K562 (cell line): ENCODE data around the gene PKDCC. TPM values are rescaled to one million over a fixed set of nuclear protein-coding genes. Genes with fewer than 3 reads are reported as not detected.

Experiments
- ATAC-seq: fragments of 200-7000 bp; cut with Tn5 transposase; 3 replicates; pipeline ENCODE4 v1.9.1; 2020; ENCODE audit warnings: moderate library complexity
- BruUV-seq: library from RNA; stranded (reverse); fragments of 400-500 nt; replicated peaks from 2 replicates; lab custom pipeline; 2021; lab: Mats Ljungman, UMichigan
- CTCF ChIA-PET: fragments of 300-600 bp; formaldehyde crosslinking; extraction: SDS; loops from one replicate; lab custom pipeline; 2021; ENCODE audit warnings: low intra/inter-chr PET ratio; lab: Yijun Ruan, JAX
- POLR2A ChIA-PET: fragments of 300-600, 350-650 bp; sonication (Branson Sonifier 250); formaldehyde crosslinking; extraction: SDS; loops from one replicate; lab custom pipeline; 2021; ENCODE audit warnings: antibody characterized with exemption, inconsistent platforms; lab: Yijun Ruan, JAX
- DNase-seq, 4 experiments: peaks; one replicate each; pipeline versions ENCODE4 v3.0.0 to v3.0.0-alpha.2; 2011 to 2018; ENCODE audit warnings: low spot score in 3 of 4, mixed read lengths in 3 of 4; ENCODE audit errors: extremely low read depth in 1 of 4
- FAIRE-seq: peaks from 2 replicates; lab custom pipeline; 2011; peaks lifted over from hg19 to GRCh38; lab: Jason Lieb, UNC
- H2AFZ ChIP-seq: 2 replicates; pipeline ENCODE4 v1.6.0; 2011; ENCODE audit warnings: low read depth, low read length, control low read depth, inconsistent platforms
- H3K27ac ChIP-seq: fragments of 200-600 bp; 3 replicates; pipeline ENCODE4 v1.8.0; 2011; ENCODE audit warnings: low read depth, mild to moderate bottlenecking, control low read depth, inconsistent platforms, low read length, moderate library complexity, mixed read lengths; ENCODE audit errors: extremely low read depth
- H3K27me3 ChIP-seq, 2 experiments: fragments of 300-600 bp in 1 of 2; 2 replicates in 1 of 2; 3 replicates in 1 of 2; pipeline versions ENCODE4 v1.6.0 to v1.8.0; 2011; ENCODE audit warnings: inconsistent platforms in 2 of 2, low read length in 2 of 2, mild to moderate bottlenecking in 1 of 2, mixed read lengths in 1 of 2, moderate library complexity in 1 of 2; ENCODE audit not compliant: control insufficient read depth in 2 of 2, insufficient read depth in 2 of 2
- H3K36me3 ChIP-seq: fragments of 300-600 bp; 3 replicates; pipeline ENCODE4 v1.8.0; 2011; ENCODE audit warnings: mild to moderate bottlenecking, low read length, inconsistent platforms; ENCODE audit not compliant: control insufficient read depth, insufficient read depth
- H3K4me1 ChIP-seq, 2 experiments: fragments of 200-600 bp in 1 of 2; replicated peaks in 1 of 2; 2 replicates in 1 of 2; 3 replicates in 1 of 2; pipeline versions ENCODE4 v1.5.1 to v1.8.0; 2011; ENCODE audit warnings: inconsistent platforms in 2 of 2, low read length in 2 of 2, mild to moderate bottlenecking in 1 of 2, mixed read lengths in 1 of 2, moderate library complexity in 1 of 2; ENCODE audit not compliant: control insufficient read depth in 2 of 2, insufficient read depth in 2 of 2
- H3K4me2 ChIP-seq: 2 replicates; pipeline ENCODE4 v1.6.1; 2011; ENCODE audit warnings: low read length, control low read depth, inconsistent platforms, mixed read lengths; ENCODE audit not compliant: insufficient read depth
- H3K4me3 ChIP-seq: fragments of 200-600 bp; sonication (generic), shearing (Covaris generic); 2 replicates; pipeline ENCODE4 v1.5.1; 2016; ENCODE audit warnings: control low read depth, inconsistent platforms
- H3K79me2 ChIP-seq: fragments of 200-600 bp; 3 replicates; pipeline ENCODE4 v1.8.0; 2011; ENCODE audit warnings: low read length, inconsistent platforms; ENCODE audit not compliant: control insufficient read depth, insufficient read depth
- H3K9ac ChIP-seq, 2 experiments: 2 replicates each; pipeline versions ENCODE4 v1.6.0 to v1.6.1; 2011; ENCODE audit warnings: low read depth in 2 of 2, low read length in 2 of 2, control low read depth in 1 of 2, inconsistent platforms in 1 of 2, mild to moderate bottlenecking in 1 of 2, mixed read lengths in 1 of 2; ENCODE audit not compliant: insufficient read depth in 1 of 2
- H3K9me1 ChIP-seq: one replicate; pipeline ENCODE4 v1.6.0; 2011; ENCODE audit warnings: inconsistent platforms, mild to moderate bottlenecking, low read length, moderate library complexity; ENCODE audit not compliant: control insufficient read depth, insufficient read depth
- H3K9me3 ChIP-seq: replicated peaks from 2 replicates; pipeline ENCODE4 v1.5.1; 2011; ENCODE audit warnings: low read depth, low read length, inconsistent platforms; ENCODE audit not compliant: control insufficient read depth, insufficient read depth
- H4K20me1 ChIP-seq: replicated peaks from 2 replicates; pipeline ENCODE4 v1.6.1; 2011; ENCODE audit warnings: low read length, inconsistent platforms, mixed read lengths; ENCODE audit not compliant: control insufficient read depth, insufficient read depth
- GATAD2B ChIP-seq: fragments of 450-650 bp; IDR thresholded peaks from 2 replicates; pipeline ENCODE4 v1.6.1; 2017; ENCODE audit warnings: mild to moderate bottlenecking, borderline replicate concordance
- NCOA4 ChIP-seq: fragments of 450-650 bp; IDR thresholded peaks from 2 replicates; pipeline ENCODE4 v1.6.1; 2018; ENCODE audit warnings: mild to moderate bottlenecking; ENCODE audit not compliant: partially characterized antibody
- POLR2H ChIP-seq: IDR thresholded peaks from 2 replicates; pipeline ENCODE4 v1.6.1; 2016; ENCODE audit warnings: missing genetic modification characterization, low read depth, mild to moderate bottlenecking, control low read depth, missing compliant biosample characterization, moderate library complexity
- RFX7 ChIP-seq: fragments of 250-450 bp; sonication (Bioruptor Pico); IDR thresholded peaks from 2 replicates; pipeline ENCODE4 v1.5.1; 2021; ENCODE audit warnings: mild to moderate bottlenecking
- ZNF431 ChIP-seq: sonication (generic); formaldehyde crosslinking; IDR thresholded peaks from 2 replicates; pipeline ENCODE4 v1.8.0; 2022; ENCODE audit warnings: mild to moderate bottlenecking, missing genetic modification reagents
- WGBS: fragments of 100-300 bp; shearing (Covaris generic); methylation state at CpG from one replicate; pipeline ENCODE4 v1.1.6; 2016; ENCODE audit warnings: low coverage, mixed read lengths; ENCODE audit not compliant: insufficient coverage; ENCODE audit errors: missing lambda C conversion rate; 5-methylcytosine and 5-hydroxymethylcytosine counted together
- in situ Hi-C: fragments of 300-500 bp; cut with MboI; formaldehyde crosslinking; loops from 4 replicates; pipeline ENCODE4 v1.15.0; 2018; ENCODE audit warnings: inconsistent platforms, mixed read lengths
- intact Hi-C: fragments of 100-400 bp; cut with micrococcal nuclease; formaldehyde crosslinking; loops from 2 replicates; pipeline ENCODE4 v1.14.2; 2022
- polyA plus RNA-seq, 8 experiments: library from polyadenylated mRNA; depleted of rRNA in 4 of 8; stranded (reverse) in 5 of 8; unstranded in 3 of 8; fragments of >200 nt; fragmentation: Nextera tagmentation in 2 of 8; fragmentation: Illumina TruSeq in 1 of 8; extraction: Ambion mirVana in 2 of 8; extraction: Trizol in 1 of 8; gene quantifications; 2 replicates each; pipeline versions ENCODE4 v1.2.1 to v1.2.3, GENCODE V29; 2011 to 2014; ENCODE audit warnings: inconsistent platforms in 1 of 8, missing spikeins in 1 of 8
- total RNA-seq, 7 experiments: library from RNA; depleted of rRNA in 6 of 7; stranded (reverse); fragments of >200 nt in 6 of 7; fragmentation: Illumina TruSeq in 2 of 7; extraction: Trizol in 2 of 7; gene quantifications; 2 replicates each; pipeline versions ENCODE4 v1.2.1 to v1.2.3, GENCODE V29; 2011 to 2021; ENCODE audit warnings: low replicate concordance in 1 of 7

Gene PKDCC
- total and polyA plus RNA-seq, 9 of the 15 experiments (the other 6 are each of a cell fraction or from before 2014, with no cell fraction given) = 0.62 to 14.8 (median 1.3) TPM; not detected in 2

DNA sequence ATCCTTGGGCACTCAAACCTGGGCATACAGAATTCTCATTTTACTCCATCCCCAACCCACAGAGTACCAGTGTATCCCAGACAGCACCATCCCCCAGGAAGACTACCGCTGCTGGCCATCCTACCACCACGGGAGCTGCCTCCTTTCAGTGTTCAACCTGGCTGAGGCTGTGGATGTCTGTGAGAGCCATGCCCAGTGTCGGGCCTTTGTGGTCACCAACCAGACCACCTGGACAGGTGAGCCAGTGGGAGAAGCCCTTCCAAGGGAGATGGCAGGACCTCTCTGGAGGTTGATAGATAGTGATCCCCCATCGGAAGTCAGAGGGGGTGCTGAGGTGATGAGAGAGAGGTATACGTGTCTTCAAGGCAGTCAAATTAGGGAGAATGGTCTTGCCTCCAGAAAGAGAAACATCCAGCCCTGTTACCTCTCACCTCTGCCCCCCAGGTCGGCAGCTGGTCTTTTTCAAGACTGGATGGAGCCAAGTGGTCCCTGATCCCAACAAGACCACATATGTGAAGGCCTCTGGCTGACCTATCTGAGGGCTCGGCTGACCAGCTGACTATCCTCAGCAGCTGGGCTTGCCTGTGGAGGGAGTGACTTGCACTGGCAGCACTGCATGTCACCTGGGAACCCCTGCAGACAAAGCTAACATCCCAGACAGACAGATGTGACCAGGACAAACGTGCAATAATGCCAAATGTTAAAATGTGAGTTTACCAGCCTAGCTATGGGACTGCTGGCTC, 9.5 kb downstream of the PKDCC start (continued):
- TF ChIP-seq GATAD2B = no peak

DNA sequence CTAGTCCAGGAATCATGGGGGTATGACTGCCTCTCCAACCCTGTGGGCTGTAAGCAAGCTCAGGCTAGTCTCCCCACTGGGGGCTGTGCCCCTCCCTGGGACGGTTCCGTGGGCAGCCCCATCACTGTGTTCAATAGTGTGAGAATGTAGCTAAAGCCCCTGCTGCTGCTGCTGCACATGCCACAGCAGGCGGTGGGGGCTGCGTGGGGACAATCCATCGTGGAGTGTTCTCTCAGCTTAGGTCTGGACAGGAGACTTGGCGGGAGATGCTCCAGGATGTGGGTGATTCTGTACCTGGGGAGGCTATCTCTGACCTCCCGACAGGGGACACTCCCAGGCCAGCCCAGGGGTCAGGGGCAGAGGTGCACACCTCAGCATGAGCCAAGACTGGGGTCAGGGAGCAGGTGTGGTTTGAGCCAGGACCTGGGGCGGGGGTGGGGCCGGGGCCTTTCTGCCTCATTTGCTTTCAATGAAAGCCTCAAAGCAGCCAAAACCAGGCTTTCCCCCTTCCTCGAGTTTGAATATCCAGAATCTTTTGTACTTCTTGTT, 10.2 kb downstream of the PKDCC start:
- H3K36me3 ChIP-seq = no peaks in the 10 kb centered on the region
- no TSS peak for BruUV-seq
- intact Hi-C loops = no loop called here

More for the DNA sequence above, 10.2 kb downstream of the PKDCC start:
- H3K9ac ChIP-seq = no peak overlapping the region
- DNase-seq = no peak
- ChIA-PET CTCF (interaction anchor here (0.6 kb wide), 1 partner anchor 10 kb away, joined by 3 read pairs; the partner anchor contains the start of gene PKDCC), POLR2A (interaction anchor here (0.6 to 0.9 kb wide), 3 partner anchors 16 to 76 kb away, joined by 3 to 5 read pairs (median 3); no protein-coding TSS in a partner anchor)
- H3K4me2 ChIP-seq = no peak overlapping the region
- peaks cover 6 to 60% of the 10 kb centered on the region in 2 experiments for H3K27me3 ChIP-seq
- H4K20me1 ChIP-seq = peaks cover 6% of the 10 kb centered on the region; the same call in 1 of the 2 replicates
- peaks cover 0 to 8% of the 10 kb centered on the region in 2 experiments; a peak in 3 of 5 replicates for H3K4me1 ChIP-seq
- no peak overlapping the region for H3K27ac ChIP-seq
- in situ Hi-C loops = no loop called here
- no peaks in the 10 kb centered on the region for H3K79me2 ChIP-seq
- 10% methylated on average over 8 of the region's 10 CpGs for WGBS
- no peak for FAIRE-seq
- TF ChIP-seq POLR2H (no peak), NCOA4 (no peak), ZNF431 (CRISPR knock-in tag) (no peak), RFX7 (CRISPR knock-in tag) (no peak)
- ATAC-seq = no peak
- no peak overlapping the region for H3K4me3 ChIP-seq
- no peaks in the 10 kb centered on the region for H3K9me3 ChIP-seq
- no peak overlapping the region for H2AFZ ChIP-seq
- H3K9me1 ChIP-seq = peaks cover 2% of the 10 kb centered on the region
